GM12878 (cell line): ENCODE measurements around the gene ITGB2. TPM values are rescaled to one million over a fixed set of nuclear protein-coding genes. Genes with fewer than 3 reads are reported as not detected.

Source experiments
- ATAC-seq: fragments of 200-7000 bp; cut with Tn5 transposase; 3 replicates; pipeline ENCODE4 v1.9.1; 2020; ENCODE audit warnings: mild to moderate bottlenecking, moderate library complexity
- BruUV-seq: library from RNA; stranded (reverse); fragments of 400-500 nt; replicated peaks from 2 replicates; lab custom pipeline; 2021; lab: Mats Ljungman, UMichigan
- CTCF ChIA-PET: fragments of 300-600 bp; sonication (Branson Sonifier 250); formaldehyde crosslinking; extraction: SDS; loops from one replicate; lab custom pipeline; 2021; ENCODE audit warnings: inconsistent platforms; lab: Yijun Ruan, JAX
- POLR2A ChIA-PET: fragments of 350-600 bp; formaldehyde crosslinking; extraction: SDS; loops from one replicate; lab custom pipeline; 2021; ENCODE audit warnings: inconsistent platforms; lab: Charles Lee
- RAD21 ChIA-PET: fragments of 300-600 bp; sonication (Branson Sonifier 250); formaldehyde crosslinking; loops from one replicate; lab custom pipeline; 2023; ENCODE audit warnings: antibody characterized with exemption; ENCODE audit not compliant: unreplicated experiment; lab: Charles Lee
- SMC1A ChIA-PET: fragments of 300-600 bp; sonication (Branson Sonifier 250); formaldehyde crosslinking; loops from one replicate; lab custom pipeline; 2023; ENCODE audit not compliant: unreplicated experiment, uncharacterized antibody; lab: Charles Lee
- DNase-seq: peaks from one replicate; pipeline ENCODE4 v3.0.0-alpha.2; 2011; ENCODE audit warnings: low read depth, low spot score
- FAIRE-seq: peaks from 3 replicates; lab custom pipeline; 2011; peaks lifted over from hg19 to GRCh38; lab: Jason Lieb, UNC
- H2AFZ ChIP-seq: 2 replicates; pipeline ENCODE4 v1.6.0; 2011; ENCODE audit warnings: low read depth, low read length, control low read depth; ENCODE audit not compliant: control insufficient read depth
- H3K27ac ChIP-seq: 2 replicates; pipeline ENCODE4 v1.5.1; 2011; ENCODE audit warnings: control low read depth; ENCODE audit not compliant: control insufficient read depth, insufficient read depth
- H3K27me3 ChIP-seq, 2 experiments: replicated peaks in 1 of 2; 2 replicates each; pipeline versions ENCODE4 v1.6.0 to v1.6.1; 2011; ENCODE audit warnings: low read length in 1 of 2; ENCODE audit not compliant: control insufficient read depth in 2 of 2, insufficient read depth in 2 of 2
- H3K36me3 ChIP-seq, 2 experiments: 2 replicates each; pipeline ENCODE4 v1.5.1; 2011; ENCODE audit warnings: low read length in 1 of 2; ENCODE audit not compliant: control insufficient read depth in 2 of 2, insufficient read depth in 2 of 2
- H3K4me1 ChIP-seq: 2 replicates; pipeline ENCODE4 v1.6.1; 2011; ENCODE audit warnings: mild to moderate bottlenecking, low read length, moderate library complexity, mixed read lengths; ENCODE audit not compliant: control insufficient read depth, insufficient read depth
- H3K4me2 ChIP-seq: 2 replicates; pipeline ENCODE4 v1.6.0; 2011; ENCODE audit warnings: control low read depth; ENCODE audit not compliant: control insufficient read depth, insufficient read depth
- H3K4me3 ChIP-seq: fragments of 200-600 bp; sonication (generic); 2 replicates; pipeline ENCODE4 v1.5.1; 2016
- H3K79me2 ChIP-seq: 2 replicates; pipeline ENCODE4 v1.6.0; 2011; ENCODE audit warnings: low read length; ENCODE audit not compliant: control insufficient read depth, insufficient read depth
- H3K9ac ChIP-seq: 2 replicates; pipeline ENCODE4 v1.8.0; 2011; ENCODE audit warnings: low read length, control low read depth, mixed read lengths; ENCODE audit not compliant: control insufficient read depth, insufficient read depth
- H3K9me3 ChIP-seq: replicated peaks from 3 replicates; pipeline ENCODE4 v1.5.1; 2011; ENCODE audit warnings: mild to moderate bottlenecking, low read length; ENCODE audit not compliant: control insufficient read depth, insufficient read depth
- H4K20me1 ChIP-seq: 2 replicates; pipeline ENCODE4 v1.6.0; 2011; ENCODE audit not compliant: control insufficient read depth, insufficient read depth
- CHD1 ChIP-seq: IDR thresholded peaks from 2 replicates; pipeline ENCODE4 v1.6.1; 2012; ENCODE audit warnings: low read depth, low read length, improper control_type of control experiment
- DPF2 ChIP-seq: fragments of 450-650 bp; IDR thresholded peaks from 2 replicates; pipeline ENCODE4 v1.6.1; 2017; ENCODE audit warnings: mild to moderate bottlenecking
- JUND ChIP-seq: IDR thresholded peaks from 2 replicates; pipeline ENCODE4 v1.6.1; 2012; ENCODE audit warnings: low read depth, mild to moderate bottlenecking, low read length, improper control_type of control experiment, moderate library complexity
- MEF2A ChIP-seq: IDR thresholded peaks from 2 replicates; pipeline ENCODE4 v1.6.1; 2011; ENCODE audit warnings: low read depth, mild to moderate bottlenecking, low read length, moderate library complexity; ENCODE audit not compliant: insufficient read depth
- NFYB ChIP-seq: IDR thresholded peaks from 2 replicates; pipeline ENCODE4 v1.6.1; 2011; ENCODE audit warnings: low read depth, mild to moderate bottlenecking, low read length, improper control_type of control experiment, moderate library complexity; ENCODE audit not compliant: insufficient read depth
- RBBP5 ChIP-seq: fragments of 200-600 bp; sonication (generic); conservative IDR thresholded peaks from 2 replicates; pipeline ENCODE4 v1.6.1; 2016
- TCF12 ChIP-seq: IDR thresholded peaks from 2 replicates; pipeline ENCODE4 v1.6.1; 2011; ENCODE audit warnings: low read depth, mild to moderate bottlenecking, low read length
- ZBED1 ChIP-seq: IDR thresholded peaks from 2 replicates; pipeline ENCODE4 v1.6.1; 2016; ENCODE audit warnings: borderline replicate concordance
- WGBS: methylation state at CpG from one replicate; pipeline ENCODE4 v1.1.6; 2016; ENCODE audit warnings: low lambda C conversion rate; ENCODE audit not compliant: insufficient replicate concordance, insufficient coverage; ENCODE audit errors: missing lambda C conversion rate; 5-methylcytosine and 5-hydroxymethylcytosine counted together
- in situ Hi-C: fragments of 300-500 bp; cut with MboI; formaldehyde crosslinking; loops from 9 replicates; pipeline ENCODE4 v1.14.3; 2018; ENCODE audit warnings: mixed read lengths
- intact Hi-C: fragments of 100-400 bp; cut with micrococcal nuclease; formaldehyde crosslinking; loops from one replicate; pipeline ENCODE4 v1.14.2; 2022; ENCODE audit not compliant: unreplicated experiment
- polyA plus RNA-seq, 11 experiments: library from polyadenylated mRNA; depleted of rRNA in 4 of 11; unstranded in 6 of 11; stranded (reverse) in 5 of 11; fragments of >200 nt; fragmentation: Nextera tagmentation in 4 of 11; fragmentation: Illumina TruSeq in 1 of 11; extraction: Ambion mirVana in 4 of 11; extraction: Trizol in 1 of 11; gene quantifications; 1 replicate in 1 of 11; 2 replicates in 10 of 11; pipeline versions ENCODE4 v1.2.1 to v1.2.3, GENCODE V29; 2011 to 2016; ENCODE audit warnings: inconsistent platforms in 2 of 11, missing spikeins in 2 of 11, low read depth in 1 of 11
- total RNA-seq, 4 experiments: library from RNA; depleted of rRNA in 3 of 4; stranded (reverse); fragments of >200 nt in 3 of 4; fragmentation: Illumina TruSeq in 1 of 4; extraction: Trizol in 1 of 4; gene quantifications; 2 replicates each; pipeline versions ENCODE4 v1.2.1 to v1.2.3, GENCODE V29; 2013 to 2021
- TF ChIP-seq, protein P1 (sequence below): fragments of 450-650 bp; IDR thresholded peaks from 2 replicates; pipeline ENCODE4 v1.6.1; 2017; ENCODE audit warnings: antibody characterized with exemption, mild to moderate bottlenecking, moderate library complexity
- TF ChIP-seq, protein P2 (sequence below): IDR thresholded peaks from 2 replicates; pipeline ENCODE4 v1.6.1; 2012; ENCODE audit warnings: low read length, inconsistent platforms

The ITGB2 gene
- total and polyA plus RNA-seq, 10 of the 15 experiments (the other 5 are each of a cell fraction or from before 2014, with no cell fraction given): 8.0 to 172 (median 58.9) TPM

GRCh38 chr21:44840771-44841170 lies 79.9 kb downstream of the ITGB2 start:
- Histone ChIP-seq H3K79me2 (no peaks in the 10 kb centered on the region), H2AFZ (no peak overlapping the region), H3K9me3 (no peaks in the 10 kb centered on the region), H3K27ac (no peak overlapping the region), H3K4me1 (no peaks in the 10 kb centered on the region; the same call in 1 of the 2 replicates), H3K4me2 (no peak overlapping the region), H3K9ac (no peak overlapping the region), H3K27me3 (no peaks in the 10 kb centered on the region; a peak in 2 of 4 replicates), H3K4me3 (no peak overlapping the region), H3K36me3 (no peaks in the 10 kb centered on the region), H4K20me1 (no peaks in the 10 kb centered on the region)
- in situ Hi-C loops: no loop called here
- CTCF ChIA-PET: no interaction called here
- 35% methylated on average over 11 of the region's 11 CpGs for WGBS
- POLR2A ChIA-PET: no interaction called here
- intact Hi-C loops: no loop called here
- DNase-seq (no peak), ATAC-seq (no peak), FAIRE-seq (no peak)
- no peak for TF ChIP-seq ZBED1
- TF ChIP-seq CHD1: no peak
- TF ChIP-seq, protein P1, sequence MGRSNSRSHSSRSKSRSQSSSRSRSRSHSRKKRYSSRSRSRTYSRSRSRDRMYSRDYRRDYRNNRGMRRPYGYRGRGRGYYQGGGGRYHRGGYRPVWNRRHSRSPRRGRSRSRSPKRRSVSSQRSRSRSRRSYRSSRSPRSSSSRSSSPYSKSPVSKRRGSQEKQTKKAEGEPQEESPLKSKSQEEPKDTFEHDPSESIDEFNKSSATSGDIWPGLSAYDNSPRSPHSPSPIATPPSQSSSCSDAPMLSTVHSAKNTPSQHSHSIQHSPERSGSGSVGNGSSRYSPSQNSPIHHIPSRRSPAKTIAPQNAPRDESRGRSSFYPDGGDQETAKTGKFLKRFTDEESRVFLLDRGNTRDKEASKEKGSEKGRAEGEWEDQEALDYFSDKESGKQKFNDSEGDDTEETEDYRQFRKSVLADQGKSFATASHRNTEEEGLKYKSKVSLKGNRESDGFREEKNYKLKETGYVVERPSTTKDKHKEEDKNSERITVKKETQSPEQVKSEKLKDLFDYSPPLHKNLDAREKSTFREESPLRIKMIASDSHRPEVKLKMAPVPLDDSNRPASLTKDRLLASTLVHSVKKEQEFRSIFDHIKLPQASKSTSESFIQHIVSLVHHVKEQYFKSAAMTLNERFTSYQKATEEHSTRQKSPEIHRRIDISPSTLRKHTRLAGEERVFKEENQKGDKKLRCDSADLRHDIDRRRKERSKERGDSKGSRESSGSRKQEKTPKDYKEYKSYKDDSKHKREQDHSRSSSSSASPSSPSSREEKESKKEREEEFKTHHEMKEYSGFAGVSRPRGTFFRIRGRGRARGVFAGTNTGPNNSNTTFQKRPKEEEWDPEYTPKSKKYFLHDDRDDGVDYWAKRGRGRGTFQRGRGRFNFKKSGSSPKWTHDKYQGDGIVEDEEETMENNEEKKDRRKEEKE: no peak
- TF ChIP-seq, protein P2, sequence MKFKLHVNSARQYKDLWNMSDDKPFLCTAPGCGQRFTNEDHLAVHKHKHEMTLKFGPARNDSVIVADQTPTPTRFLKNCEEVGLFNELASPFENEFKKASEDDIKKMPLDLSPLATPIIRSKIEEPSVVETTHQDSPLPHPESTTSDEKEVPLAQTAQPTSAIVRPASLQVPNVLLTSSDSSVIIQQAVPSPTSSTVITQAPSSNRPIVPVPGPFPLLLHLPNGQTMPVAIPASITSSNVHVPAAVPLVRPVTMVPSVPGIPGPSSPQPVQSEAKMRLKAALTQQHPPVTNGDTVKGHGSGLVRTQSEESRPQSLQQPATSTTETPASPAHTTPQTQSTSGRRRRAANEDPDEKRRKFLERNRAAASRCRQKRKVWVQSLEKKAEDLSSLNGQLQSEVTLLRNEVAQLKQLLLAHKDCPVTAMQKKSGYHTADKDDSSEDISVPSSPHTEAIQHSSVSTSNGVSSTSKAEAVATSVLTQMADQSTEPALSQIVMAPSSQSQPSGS: no peak
- no peak for TF ChIP-seq DPF2
- no peak for TF ChIP-seq JUND
- TF ChIP-seq NFYB: no peak
- no peak for TF ChIP-seq TCF12
- no peak for TF ChIP-seq MEF2A
- TF ChIP-seq RBBP5: no peak
- SMC1A ChIA-PET: no interaction called here
- RAD21 ChIA-PET: no interaction called here
- BruUV-seq: no TSS peak
